GM12875 (cell line): ENCODE results near the gene MRPS16.

Source experiments
- H3K4me3 ChIP-seq: one replicate; pipeline ENCODE4 v1.5.1; 2011; ENCODE audit warnings: low read depth, low read length, control low read depth
- CTCF ChIP-seq: IDR thresholded peaks from 2 replicates; pipeline ENCODE4 v1.5.1; 2011; ENCODE audit warnings: low read depth, mild to moderate bottlenecking, control low read depth, inconsistent platforms, low read length, moderate library complexity, borderline replicate concordance; ENCODE audit not compliant: insufficient read depth

The MRPS16 gene

GRCh38 chr10:73210395-73211105, 41.9 kb downstream of the MRPS16 start:
- no peak overlapping the region for H3K4me3 ChIP-seq
- no peak for TF ChIP-seq CTCF

GRCh38 chr10:73209705-73210104, 42.7 kb downstream of the MRPS16 start:
- no peak for TF ChIP-seq CTCF
- no peak overlapping the region for H3K4me3 ChIP-seq

GRCh38 chr10:73207883-73208282, 44.6 kb downstream of the MRPS16 start:
- H3K4me3 ChIP-seq = no peak overlapping the region
- TF ChIP-seq CTCF = no peak

- H3K4me3 ChIP-seq = no peak overlapping the region
- no peak for TF ChIP-seq CTCF
Observed at GRCh38 chr10:73206385-73206784, 46.1 kb downstream of the MRPS16 start.

- H3K4me3 ChIP-seq = no peak overlapping the region
- TF ChIP-seq CTCF = no peak
Observed at GRCh38 chr10:73205890-73206289, 46.6 kb downstream of the MRPS16 start.

GRCh38 chr10:73205081-73205480, 47.4 kb downstream of the MRPS16 start:
- H3K4me3 ChIP-seq = no peak overlapping the region
- TF ChIP-seq CTCF = no peak
